Skeletal muscle cell (primary cell): ENCODE results near the gene C11orf98.
"Not testable (repeated sequence)": the region's sequence is repeated elsewhere in the genome, so short reads cannot be mapped to it uniquely, and the experiment has no call there.

ENCODE experiments used
- DNase-seq: peaks from one replicate; pipeline ENCODE4 v3.0.0-alpha.2; 2010; ENCODE audit warnings: low read depth
- H3K4me3 ChIP-seq: 2 replicates; pipeline ENCODE4 v1.5.1; 2011; ENCODE audit warnings: low read depth, mild to moderate bottlenecking, control low read depth, low read length, moderate library complexity

C11orf98 gene

DNA sequence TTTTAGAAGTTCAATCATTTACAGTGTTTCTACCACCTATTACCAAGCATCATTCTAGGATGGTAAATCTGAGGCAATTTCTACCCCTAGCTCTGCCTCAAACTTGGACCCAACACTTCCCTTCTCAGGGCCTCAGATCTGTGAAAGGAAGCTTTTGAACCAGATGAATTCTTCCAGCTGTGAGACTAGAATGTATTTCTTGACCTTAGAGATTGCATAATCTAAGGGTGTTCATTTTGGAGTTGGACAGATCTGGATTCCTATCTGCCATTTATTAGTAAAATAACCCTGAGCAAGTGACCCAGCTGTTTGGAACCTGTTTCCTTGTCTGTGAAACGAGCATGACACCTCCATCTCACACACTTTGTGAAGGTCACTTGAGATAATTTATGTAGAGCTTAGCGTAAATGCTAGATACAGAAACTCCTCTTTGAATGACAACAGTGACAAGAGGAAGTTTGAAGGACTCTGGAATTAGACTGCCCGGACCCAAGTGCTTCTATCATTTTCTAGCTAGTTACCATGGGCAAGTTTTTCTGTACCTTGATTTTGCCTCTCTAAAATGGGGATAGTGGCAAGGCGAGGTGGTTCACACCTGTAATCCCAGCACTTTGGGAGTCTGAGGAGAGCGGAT, 8.1 kb downstream of the C11orf98 start:
- no peak for DNase-seq
- no peak overlapping the region for H3K4me3 ChIP-seq

GRCh38 chr11:62654297-62654696, 10.7 kb downstream of the C11orf98 start:
- no peak overlapping the region for H3K4me3 ChIP-seq
- no peak for DNase-seq

DNA sequence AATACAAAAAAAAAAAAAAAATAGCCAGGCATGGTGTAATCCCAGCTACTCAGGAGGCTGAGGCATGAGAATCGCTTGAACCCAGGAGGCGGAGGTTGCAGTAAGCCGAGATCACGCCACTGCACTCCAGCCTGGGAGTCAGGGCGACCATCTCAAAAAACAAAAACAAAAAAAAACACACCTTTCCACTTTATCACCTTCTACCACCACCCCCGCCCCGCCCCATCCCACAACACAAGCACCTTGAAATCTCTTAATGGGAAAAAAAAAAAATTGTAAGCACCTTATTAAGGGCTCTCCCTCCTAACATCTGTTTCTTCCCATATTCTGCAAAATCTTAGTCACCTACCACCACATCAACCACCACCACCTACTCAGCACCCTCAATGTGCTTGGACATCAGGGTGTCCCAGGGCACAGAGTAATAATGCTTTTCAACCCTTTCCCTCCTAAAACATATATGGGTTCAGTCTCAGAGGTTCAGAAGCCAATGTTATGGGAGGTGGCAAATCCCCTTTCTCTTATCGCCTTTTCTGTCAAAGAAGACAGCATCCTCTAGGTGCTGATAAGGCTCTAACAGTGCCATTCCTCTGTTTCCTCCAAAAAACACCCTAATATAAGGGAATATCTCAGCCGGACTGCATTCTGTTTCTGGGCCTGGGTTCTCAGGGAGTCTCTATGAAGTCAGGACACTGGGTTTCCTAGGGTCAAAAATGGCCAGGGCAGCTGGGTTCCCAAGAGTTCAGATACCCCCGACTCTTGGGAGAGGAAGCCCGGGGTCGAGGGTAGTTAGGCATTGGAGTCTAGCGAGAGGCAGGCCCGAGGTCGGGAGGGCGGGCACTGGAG, 12.6 kb downstream of the C11orf98 start:
- no peak for DNase-seq
- H3K4me3 ChIP-seq, result peak overlapping the region; percentile 94

- DNase-seq, H3K4me3 ChIP-seq: not testable (repeated sequence)
Observed at GRCh38 chr11:62650283-62650682, 14.7 kb downstream of the C11orf98 start.

- H3K4me3 ChIP-seq, result no peak overlapping the region
- DNase-seq, result no peak
Observed at GRCh38 chr11:62649486-62649885, 15.5 kb downstream of the C11orf98 start.

DNA sequence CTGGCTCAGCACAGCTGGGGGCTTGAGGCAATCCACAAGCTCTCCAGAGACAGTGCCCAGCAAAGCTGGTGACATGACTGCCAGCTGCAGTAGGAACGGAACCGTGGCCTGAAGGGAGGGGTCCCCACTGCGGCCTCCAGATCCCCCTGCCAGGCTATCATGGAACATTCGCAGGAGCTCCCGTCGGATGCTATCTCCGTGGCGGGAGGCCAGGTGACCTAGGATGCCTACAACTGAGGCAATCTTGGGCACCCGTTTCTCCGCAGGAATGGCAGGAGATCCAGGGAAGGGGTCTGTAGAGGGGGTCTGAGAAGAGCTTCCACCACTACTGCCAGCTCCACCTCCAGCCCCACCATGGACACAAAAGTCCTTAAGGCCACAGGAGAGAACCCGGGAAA, 16.0 kb downstream of the C11orf98 start:
- DNase-seq, result no peak
- no peak overlapping the region for H3K4me3 ChIP-seq

GRCh38 chr11:62648185-62648966, 16.6 kb downstream of the C11orf98 start:
- H3K4me3 ChIP-seq, result no peak overlapping the region
- DNase-seq, result no peak

- H3K4me3 ChIP-seq, result no peak overlapping the region
- no peak for DNase-seq
Observed at GRCh38 chr11:62647609-62648005, 17.4 kb downstream of the C11orf98 start.

GRCh38 chr11:62646825-62647608, 18.0 kb downstream of the C11orf98 start:
- H3K4me3 ChIP-seq, result peak overlapping the region; percentile 13
- no peak for DNase-seq

- peak; percentile 92 for DNase-seq
- H3K4me3 ChIP-seq, result peak within 1 kb of the TSS; percentile 82
Observed at GRCh38 chr11:62645946-62646824, 18.8 kb downstream of the C11orf98 start, which contains the start of gene GANAB. GANAB (minus strand) TSS chr11:62646613; CDS start chr11:62646599, 14 bp downstream.

DNA sequence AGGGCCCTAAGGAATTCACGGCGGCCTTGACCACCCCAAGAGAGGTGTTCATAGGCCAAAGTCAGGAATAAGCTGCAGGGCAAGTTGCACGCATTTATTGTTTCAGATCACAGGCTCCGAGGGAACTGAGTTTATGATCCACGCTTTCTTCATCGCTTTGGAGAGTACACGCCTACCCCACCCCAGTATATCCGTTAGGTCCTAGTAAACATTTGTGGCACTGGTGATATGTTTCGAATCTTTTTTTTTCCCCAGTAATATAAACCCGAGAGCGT, 19.4 kb downstream of the C11orf98 start:
- H3K4me3 ChIP-seq, result peak overlapping the region; percentile 82
- DNase-seq, result no peak

GRCh38 chr11:62644220-62644619, 20.8 kb downstream of the C11orf98 start:
- DNase-seq, result no peak
- H3K4me3 ChIP-seq, result no peak overlapping the region

DNA sequence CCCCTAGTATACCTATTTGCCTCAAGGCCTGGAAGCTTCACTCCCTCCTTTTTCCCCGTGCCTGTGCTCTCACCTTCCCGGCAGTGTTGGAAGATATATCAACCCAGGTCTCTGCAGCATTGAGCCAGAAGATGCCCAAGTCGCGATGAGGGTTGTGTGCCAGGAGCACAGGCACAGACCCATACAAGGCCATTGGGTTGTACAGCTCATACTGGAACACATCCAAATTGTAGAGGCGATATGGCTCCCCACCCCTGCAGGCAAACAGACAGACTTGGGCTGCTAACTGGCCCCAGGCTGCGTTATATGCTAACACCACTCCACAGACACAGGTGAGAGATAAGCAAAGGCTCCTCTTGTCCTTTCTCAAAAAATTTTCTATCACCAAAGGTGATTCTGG, 32.5 kb downstream of the C11orf98 start:
- H3K4me3 ChIP-seq, result no peak overlapping the region
- no peak for DNase-seq

DNA sequence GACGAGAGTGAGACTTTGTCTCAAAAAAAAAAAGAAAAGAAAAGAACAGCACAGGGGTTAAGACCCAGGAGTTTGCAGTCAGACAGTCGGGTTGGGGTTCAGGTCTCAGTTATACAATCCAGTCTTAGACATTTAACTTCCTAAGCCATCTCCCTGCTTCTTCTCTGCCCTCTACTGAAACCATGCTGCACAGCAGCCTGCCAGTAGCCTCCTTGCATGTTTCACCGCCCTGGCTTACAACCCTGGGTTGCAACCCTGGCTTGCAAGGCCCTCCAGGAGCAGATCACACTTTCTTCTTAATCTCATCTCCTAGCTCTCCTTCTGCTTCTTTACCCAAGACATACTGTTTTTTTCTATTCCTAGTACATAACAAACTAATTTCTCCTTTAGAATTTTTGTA, 37.3 kb downstream of the C11orf98 start:
- no peak overlapping the region for H3K4me3 ChIP-seq
- no peak for DNase-seq

GRCh38 chr11:62622476-62623089, 42.4 kb downstream of the C11orf98 start:
- H3K4me3 ChIP-seq, result peak overlapping the region; percentile 82
- no peak for DNase-seq

- DNase-seq, result peak; percentile 94
Observed at GRCh38 chr11:62621567-62622470, 43.2 kb downstream of the C11orf98 start, which contains the start of gene B3GAT3. B3GAT3 (minus strand) TSS chr11:62621986; CDS start chr11:62621947, 39 bp downstream.

GRCh38 chr11:62621027-62621566, 43.9 kb downstream of the C11orf98 start:
- DNase-seq, result no peak

More at GRCh38 chr11:62621567-62622470, 43.2 kb downstream of the C11orf98 start, which contains the start of gene B3GAT3:
- H3K4me3 ChIP-seq, result peak within 1 kb of the TSS; percentile 82

More at GRCh38 chr11:62621027-62621566, 43.9 kb downstream of the C11orf98 start:
- peak overlapping the region; percentile 82 for H3K4me3 ChIP-seq
